A673 (cell line): Measurements from ENCODE around the gene TENT5A. TPM values are rescaled to one million over a fixed set of nuclear protein-coding genes. Genes with fewer than 3 reads are reported as not detected.
"Not testable (repeated sequence)": the region's sequence is repeated elsewhere in the genome, so short reads cannot be mapped to it uniquely, and the experiment has no call there.

Source experiments
- BruUV-seq: library from RNA; stranded (reverse); fragments of 400-500 nt; replicated peaks from 2 replicates; lab custom pipeline; 2021; lab: Mats Ljungman, UMichigan
- CTCF ChIA-PET: fragments of 300-600 bp; sonication (Branson Sonifier 250); formaldehyde crosslinking; loops from one replicate; lab custom pipeline; 2022; ENCODE audit warnings: antibody characterized with exemption; lab: Charles Lee
- POLR2A ChIA-PET: fragments of 300-600 bp; sonication (Branson Sonifier 250); formaldehyde crosslinking; loops from one replicate; lab custom pipeline; 2022; ENCODE audit warnings: antibody characterized with exemption; ENCODE audit not compliant: low non-redundant PET; lab: Charles Lee
- DNase-seq: peaks from one replicate; pipeline ENCODE4 v3.0.0-alpha.2; 2015; ENCODE audit warnings: low spot score
- H3K27ac ChIP-seq: fragments of 200-600 bp; sonication (generic); 2 replicates; pipeline ENCODE4 v1.5.1; 2016; ENCODE audit warnings: mixed run types, low read depth, mild to moderate bottlenecking, mixed read lengths, antibody characterized with exemption, low read length; ENCODE audit not compliant: poor library complexity, severe bottlenecking
- H3K27me3 ChIP-seq: fragments of 200-600 bp; sonication (generic); replicated peaks from 2 replicates; pipeline ENCODE4 v1.6.1; 2017; ENCODE audit warnings: mixed run types, low read depth, mild to moderate bottlenecking, mixed read lengths, antibody characterized with exemption, low read length; ENCODE audit not compliant: insufficient read depth, poor library complexity
- H3K36me3 ChIP-seq: fragments of 200-600 bp; sonication (generic); 2 replicates; pipeline ENCODE4 v1.6.1; 2016; ENCODE audit warnings: mixed run types, mild to moderate bottlenecking, mixed read lengths, antibody characterized with exemption, low read length; ENCODE audit not compliant: insufficient read depth, poor library complexity, severe bottlenecking
- H3K4me1 ChIP-seq: fragments of 200-600 bp; sonication (generic); 2 replicates; pipeline ENCODE4 v1.6.1; 2017; ENCODE audit warnings: mixed run types, mild to moderate bottlenecking, mixed read lengths, antibody characterized with exemption, low read length; ENCODE audit not compliant: insufficient read depth, poor library complexity, severe bottlenecking
- H3K4me3 ChIP-seq: fragments of 200-600 bp; sonication (generic); 2 replicates; pipeline ENCODE4 v1.5.1; 2016; ENCODE audit warnings: low read depth, mixed run types, mild to moderate bottlenecking, mixed read lengths, low read length; ENCODE audit not compliant: poor library complexity, severe bottlenecking
- H3K9me3 ChIP-seq: fragments of 200-600 bp; sonication (generic); 2 replicates; pipeline ENCODE4 v1.6.1; 2016; ENCODE audit warnings: mixed run types, low read depth, mild to moderate bottlenecking, mixed read lengths, antibody characterized with exemption, low read length; ENCODE audit not compliant: poor library complexity, severe bottlenecking
- CTCF ChIP-seq: fragments of 300-800, 200-600 bp; sonication (generic); conservative IDR thresholded peaks from 2 replicates; pipeline ENCODE4 v1.5.1; 2017; ENCODE audit warnings: low read depth, mild to moderate bottlenecking, antibody characterized with exemption, low read length, moderate library complexity, mixed read lengths
- EZH2 ChIP-seq: fragments of 200-600 bp; sonication (generic); IDR thresholded peaks from 2 replicates; pipeline ENCODE4 v1.6.1; 2017; ENCODE audit warnings: borderline replicate concordance, low read depth, mild to moderate bottlenecking, mixed read lengths, antibody characterized with exemption, low read length; ENCODE audit not compliant: poor library complexity, severe bottlenecking
- intact Hi-C: fragments of 100-400 bp; cut with micrococcal nuclease; formaldehyde crosslinking; loops from one replicate; pipeline ENCODE4 v1.10.0; 2022; ENCODE audit not compliant: unreplicated experiment
- total RNA-seq: library from RNA; stranded (reverse); gene quantifications from 2 replicates; pipeline ENCODE4 v1.2.3, GENCODE V29; 2021

TENT5A gene
- total RNA-seq, 1 experiment from 2014 or later, result 37.1 TPM

- Histone ChIP-seq H3K27me3 (no peaks in the 10 kb centered on the region), H3K4me1 (peaks cover 29% of the 10 kb centered on the region), H3K9me3 (no peaks in the 10 kb centered on the region), H3K36me3 (peaks cover 33% of the 10 kb centered on the region), H3K27ac (no peak overlapping the region), H3K4me3 (no peak overlapping the region)
- no peak for TF ChIP-seq EZH2
- TF ChIP-seq CTCF, result no peak
- CTCF ChIA-PET, result no interaction called here
- no peak for DNase-seq
- intact Hi-C loops, result no loop called here
- BruUV-seq, result no TSS peak
- POLR2A ChIA-PET, result no interaction called here
Measured at GRCh38 chr6:81744131-81744530, 8.3 kb downstream of the TENT5A start.

DNA sequence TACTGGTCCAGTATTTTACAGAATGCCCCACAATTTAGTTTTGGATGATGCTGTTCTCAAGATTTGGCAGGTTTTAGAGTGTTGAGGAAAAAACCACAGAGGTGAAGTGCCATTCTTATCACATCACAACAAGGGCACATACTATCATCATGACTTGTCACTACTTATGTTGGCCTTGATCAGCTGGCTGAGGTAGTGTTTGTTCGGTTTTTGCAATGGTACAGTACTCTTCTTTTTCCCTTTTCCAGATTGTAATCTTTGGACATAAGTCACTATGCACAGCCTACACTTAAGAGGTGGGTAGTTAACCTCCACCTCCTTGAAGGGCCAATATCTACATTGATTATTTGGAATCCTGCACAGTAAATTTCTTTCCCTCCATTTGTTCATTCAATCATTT is 8.8 kb downstream of the TENT5A start:
- no peak overlapping the region for H3K4me3 ChIP-seq
- no peak overlapping the region for H3K27ac ChIP-seq
- ChIA-PET CTCF (no interaction called here), POLR2A (no interaction called here)
- no peak for DNase-seq
- H3K4me1 ChIP-seq, result peaks cover 24% of the 10 kb centered on the region
- no peaks in the 10 kb centered on the region for H3K27me3 ChIP-seq
- peaks cover 28% of the 10 kb centered on the region for H3K36me3 ChIP-seq
- intact Hi-C loops, result no loop called here
- no peak for TF ChIP-seq CTCF
- no TSS peak for BruUV-seq
- no peaks in the 10 kb centered on the region for H3K9me3 ChIP-seq

- no TSS peak for BruUV-seq
- ChIA-PET CTCF (no interaction called here), POLR2A (no interaction called here)
- Histone ChIP-seq H3K4me3 (no peak overlapping the region), H3K27me3 (no peaks in the 10 kb centered on the region), H3K36me3 (peaks cover 15% of the 10 kb centered on the region), H3K9me3 (no peaks in the 10 kb centered on the region), H3K27ac (no peak overlapping the region), H3K4me1 (peaks cover 8% of the 10 kb centered on the region)
- intact Hi-C loops, result no loop called here
- TF ChIP-seq CTCF (no peak), EZH2 (no peak)
- DNase-seq, result no peak
Measured at GRCh38 chr6:81741689-81742088, 10.8 kb downstream of the TENT5A start.

- H3K4me3 ChIP-seq, H3K27me3 ChIP-seq, intact Hi-C loops, H3K36me3 ChIP-seq, H3K27ac ChIP-seq, H3K9me3 ChIP-seq, DNase-seq, BruUV-seq, CTCF ChIA-PET, POLR2A ChIA-PET, H3K4me1 ChIP-seq: not testable (repeated sequence)
Measured at GRCh38 chr6:81740591-81740990, 11.9 kb downstream of the TENT5A start.
